Fibroblast of villous mesenchyme (primary cell): ENCODE data around the gene TBCEL. TPM values are rescaled to one million over a fixed set of nuclear protein-coding genes. Genes with fewer than 3 reads are reported as not detected.
"Not testable (repeated sequence)": the region's sequence is repeated elsewhere in the genome, so short reads cannot be mapped to it uniquely, and the experiment has no call there.

ENCODE experiments used
- DNase-seq: peaks from one replicate; pipeline ENCODE4 v3.0.0-alpha.2; 2010; ENCODE audit warnings: low read depth
- H3K4me3 ChIP-seq: 2 replicates; pipeline ENCODE4 v1.5.1; 2011; ENCODE audit warnings: low read depth, mild to moderate bottlenecking, low read length
- total RNA-seq: library from RNA; depleted of rRNA; stranded (reverse); fragments of >200 nt; gene quantifications from 2 replicates; pipeline ENCODE4 v1.2.3, GENCODE V29; 2012
- TF ChIP-seq, protein P1 (sequence below): IDR thresholded peaks from 2 replicates; pipeline ENCODE4 v1.5.1; 2012; ENCODE audit warnings: low read depth, mild to moderate bottlenecking, low read length; ENCODE audit not compliant: insufficient read depth

The TBCEL gene
- total RNA-seq, 1 donor, result 29.8 TPM

GRCh38 chr11:121109916-121110586, 86.1 kb downstream of the TBCEL start:
- DNase-seq, result no peak
- TF ChIP-seq, protein P1, sequence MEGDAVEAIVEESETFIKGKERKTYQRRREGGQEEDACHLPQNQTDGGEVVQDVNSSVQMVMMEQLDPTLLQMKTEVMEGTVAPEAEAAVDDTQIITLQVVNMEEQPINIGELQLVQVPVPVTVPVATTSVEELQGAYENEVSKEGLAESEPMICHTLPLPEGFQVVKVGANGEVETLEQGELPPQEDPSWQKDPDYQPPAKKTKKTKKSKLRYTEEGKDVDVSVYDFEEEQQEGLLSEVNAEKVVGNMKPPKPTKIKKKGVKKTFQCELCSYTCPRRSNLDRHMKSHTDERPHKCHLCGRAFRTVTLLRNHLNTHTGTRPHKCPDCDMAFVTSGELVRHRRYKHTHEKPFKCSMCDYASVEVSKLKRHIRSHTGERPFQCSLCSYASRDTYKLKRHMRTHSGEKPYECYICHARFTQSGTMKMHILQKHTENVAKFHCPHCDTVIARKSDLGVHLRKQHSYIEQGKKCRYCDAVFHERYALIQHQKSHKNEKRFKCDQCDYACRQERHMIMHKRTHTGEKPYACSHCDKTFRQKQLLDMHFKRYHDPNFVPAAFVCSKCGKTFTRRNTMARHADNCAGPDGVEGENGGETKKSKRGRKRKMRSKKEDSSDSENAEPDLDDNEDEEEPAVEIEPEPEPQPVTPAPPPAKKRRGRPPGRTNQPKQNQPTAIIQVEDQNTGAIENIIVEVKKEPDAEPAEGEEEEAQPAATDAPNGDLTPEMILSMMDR, result no peak
- no peak overlapping the region for H3K4me3 ChIP-seq

- TF ChIP-seq, protein P1, result no peak
- DNase-seq, result no peak
- H3K4me3 ChIP-seq, result no peak overlapping the region
These were observed 87.2 kb downstream of the TBCEL start for GRCh38 chr11:121110871-121111724.

GRCh38 chr11:121112498-121113455, 88.9 kb downstream of the TBCEL start:
- H3K4me3 ChIP-seq, result no peak overlapping the region
- peak; percentile 67 for DNase-seq
- TF ChIP-seq, protein P1, result peak; percentile 64

DNA sequence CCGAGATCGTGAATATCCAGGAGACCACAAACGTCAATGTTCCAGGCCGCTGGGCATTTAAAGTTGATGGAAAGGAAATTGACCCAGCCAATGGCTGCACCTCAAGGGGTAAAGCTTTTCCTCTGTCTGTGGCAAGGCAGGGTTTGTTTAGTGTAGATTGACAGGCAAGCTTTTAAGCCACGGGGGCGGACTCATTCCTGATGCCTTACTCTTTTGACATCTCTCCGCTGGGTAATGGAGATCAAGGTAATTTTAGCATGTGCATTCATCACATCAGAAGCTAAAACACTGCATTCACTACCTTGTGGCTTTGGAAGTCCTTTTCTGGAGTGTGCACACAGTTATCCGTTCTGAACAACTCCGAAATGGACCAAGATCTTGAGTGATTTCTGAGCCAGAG, 89.7 kb downstream of the TBCEL start:
- H3K4me3 ChIP-seq, result no peak overlapping the region
- no peak for DNase-seq
- TF ChIP-seq, protein P1, result no peak

DNA sequence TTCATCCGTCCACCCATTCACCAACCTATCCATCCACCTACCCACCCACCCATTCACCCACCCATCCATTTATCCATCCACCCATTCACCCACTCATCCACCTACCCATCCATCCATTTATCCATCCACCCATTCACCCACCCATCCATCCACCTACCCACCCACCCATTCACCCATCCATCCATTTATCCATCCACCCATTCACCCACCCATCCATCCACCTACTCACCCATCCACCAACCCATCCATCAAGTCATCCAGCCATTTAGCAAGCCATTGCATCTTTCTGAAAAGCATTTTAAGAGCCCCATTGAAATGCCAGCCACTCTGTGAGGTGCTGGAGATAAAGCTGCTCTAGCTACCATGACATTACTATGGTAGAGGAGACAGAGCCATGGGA, 91.1 kb downstream of the TBCEL start:
- not testable (repeated sequence) for DNase-seq, H3K4me3 ChIP-seq

- TF ChIP-seq, protein P1, result no peak
- no peak for DNase-seq
- no peak overlapping the region for H3K4me3 ChIP-seq
These were observed 93.9 kb downstream of the TBCEL start for GRCh38 chr11:121117788-121118187.
